Tibial artery (tissue), 4 donors: ENCODE results near the gene SLC5A6.

Experiments used
- DNase-seq, 2 donors: peaks; one replicate each; pipeline ENCODE4 v3.0.0-alpha.2; 2019
- H3K27ac ChIP-seq, 2 donors: fragments of 200-600 bp; sonication (generic) in 1 of 2; 1 replicate in 1 of 2; 2 replicates in 1 of 2; pipeline ENCODE4 v1.5.1; 2018 to 2019; ENCODE audit warnings: mild to moderate bottlenecking in 1 of 2
- H3K27me3 ChIP-seq, 2 donors: fragments of 200-600 bp; sonication (generic) in 1 of 2; one replicate each; pipeline versions ENCODE4 v1.5.1 to v1.6.0; 2016 to 2019
- H3K36me3 ChIP-seq, 3 donors: fragments of 200-600 bp; sonication (generic) in 2 of 3; one replicate each; pipeline ENCODE4 v1.5.1; 2016 to 2019; ENCODE audit warnings: mild to moderate bottlenecking in 2 of 3
- H3K4me1 ChIP-seq, 4 donors: fragments of 200-600 bp; sonication (generic) in 2 of 4; 1 replicate in 3 of 4; 2 replicates in 1 of 4; pipeline ENCODE4 v1.5.1; 2016 to 2019
- H3K4me3 ChIP-seq, 2 donors: fragments of 200-600 bp; sonication (generic) in 1 of 2; 1 replicate in 1 of 2; 2 replicates in 1 of 2; pipeline ENCODE4 v1.5.1; 2018 to 2019; ENCODE audit warnings: mild to moderate bottlenecking in 2 of 2
- H3K9me3 ChIP-seq, 3 donors: fragments of 200-600 bp; sonication (generic) in 1 of 3; one replicate each; pipeline ENCODE4 v1.5.1; 2016 to 2019
- CTCF ChIP-seq, 2 experiments: fragments of 200-600 bp in 1 of 2; fragments of 450-650 bp in 1 of 2; IDR thresholded peaks; one replicate each; pipeline ENCODE4 v1.5.1; 2017 to 2019; ENCODE audit warnings: antibody characterized with exemption in 2 of 2, mild to moderate bottlenecking in 1 of 2, moderate library complexity in 1 of 2
- intact Hi-C: fragments of 100-400 bp; cut with DNase I; formaldehyde crosslinking; loops from one replicate; pipeline ENCODE4 v1.15.0; 2023; ENCODE audit warnings: low total_unique reads

The SLC5A6 gene

GRCh38 chr2:27194538-27195354 is 17.3 kb downstream of the SLC5A6 start:
- H3K9me3 ChIP-seq, result no peaks in the 10 kb centered on the region
- H3K36me3 ChIP-seq, result peaks cover 0 to 6% (median 0%) of the 10 kb centered on the region in 3 donors
- no peaks in the 10 kb centered on the region for H3K4me1 ChIP-seq
- no peak for DNase-seq
- intact Hi-C loops, result loop anchor here (5.0 kb wide), 1 partner anchor 97 kb away; no protein-coding TSS in a partner anchor
- H3K27ac ChIP-seq, result no peak overlapping the region
- H3K27me3 ChIP-seq, result peaks cover 0 to 17% of the 10 kb centered on the region in 2 donors
- no peak overlapping the region for H3K4me3 ChIP-seq
- no peak for TF ChIP-seq CTCF (IDR thresholded peaks at IDR 0.05)

- peak in 1 of 2 donors; percentile 67 for DNase-seq
- Histone ChIP-seq H3K27me3 (peaks cover 0 to 17% of the 10 kb centered on the region in 2 donors), H3K4me3 (no peak overlapping the region), H3K4me1 (peaks cover 0 to 10% (median 0%) of the 10 kb centered on the region in 4 donors), H3K27ac (no peak overlapping the region), H3K9me3 (no peaks in the 10 kb centered on the region), H3K36me3 (no peaks in the 10 kb centered on the region)
- TF ChIP-seq CTCF (IDR thresholded peaks at IDR 0.05), result peak; percentile 47 to 58
- intact Hi-C loops, result loop anchor here (5.0 kb wide), 1 partner anchor 94 kb away; no protein-coding TSS in a partner anchor
Measured at GRCh38 chr2:27191070-27191829, 20.8 kb downstream of the SLC5A6 start.

- Histone ChIP-seq H3K36me3 (no peaks in the 10 kb centered on the region), H3K27ac (no peak overlapping the region), H3K9me3 (no peaks in the 10 kb centered on the region), H3K4me1 (peaks cover 0 to 23% (median 1%) of the 10 kb centered on the region in 4 donors), H3K4me3 (no peak overlapping the region), H3K27me3 (peaks cover 0 to 17% of the 10 kb centered on the region in 2 donors)
- no peak for DNase-seq
- intact Hi-C loops, result loop anchor here (5.0 kb wide), 1 partner anchor 93 kb away; no protein-coding TSS in a partner anchor
- TF ChIP-seq CTCF (IDR thresholded peaks at IDR 0.05), result no peak
Measured at GRCh38 chr2:27189989-27190388, 22.1 kb downstream of the SLC5A6 start.

GRCh38 chr2:27186613-27187345 is 25.3 kb downstream of the SLC5A6 start:
- peaks cover 0 to 7% of the 10 kb centered on the region in 2 donors for H3K27me3 ChIP-seq
- peak overlapping the region; percentile 59 to 66 for H3K27ac ChIP-seq
- H3K4me1 ChIP-seq, result peaks cover 0 to 33% (median 1%) of the 10 kb centered on the region in 4 donors
- no peak overlapping the region for H3K4me3 ChIP-seq
- no peaks in the 10 kb centered on the region for H3K9me3 ChIP-seq
- H3K36me3 ChIP-seq, result no peaks in the 10 kb centered on the region
- TF ChIP-seq CTCF (IDR thresholded peaks at IDR 0.05), result no peak
- peak in 1 of 2 donors; percentile 2 for DNase-seq
- intact Hi-C loops, result no loop called here

GRCh38 chr2:27185331-27186026 is 26.6 kb downstream of the SLC5A6 start:
- H3K36me3 ChIP-seq, result no peaks in the 10 kb centered on the region
- H3K9me3 ChIP-seq, result no peaks in the 10 kb centered on the region
- H3K4me1 ChIP-seq, result peaks cover 0 to 38% (median 1%) of the 10 kb centered on the region in 4 donors
- no peak overlapping the region for H3K4me3 ChIP-seq
- H3K27ac ChIP-seq, result peak overlapping the region; percentile 59 to 66
- H3K27me3 ChIP-seq, result no peaks in the 10 kb centered on the region
- intact Hi-C loops, result no loop called here
- TF ChIP-seq CTCF (IDR thresholded peaks at IDR 0.05), result no peak
- peak; percentile 81 to 84 for DNase-seq
